ENCODE data around the gene PLXND1.

GRCh38 chr3:129619726-129620162, 13.3 kb upstream of the PLXND1 start:
- no peak for TF ChIP-seq CTCF (IDR thresholded peaks at IDR 0.05)
- no peak for TF ChIP-seq POLR2A (IDR thresholded peaks at IDR 0.05)
